ENCODE measurements around the gene C20orf96.

Gene C20orf96

DNA sequence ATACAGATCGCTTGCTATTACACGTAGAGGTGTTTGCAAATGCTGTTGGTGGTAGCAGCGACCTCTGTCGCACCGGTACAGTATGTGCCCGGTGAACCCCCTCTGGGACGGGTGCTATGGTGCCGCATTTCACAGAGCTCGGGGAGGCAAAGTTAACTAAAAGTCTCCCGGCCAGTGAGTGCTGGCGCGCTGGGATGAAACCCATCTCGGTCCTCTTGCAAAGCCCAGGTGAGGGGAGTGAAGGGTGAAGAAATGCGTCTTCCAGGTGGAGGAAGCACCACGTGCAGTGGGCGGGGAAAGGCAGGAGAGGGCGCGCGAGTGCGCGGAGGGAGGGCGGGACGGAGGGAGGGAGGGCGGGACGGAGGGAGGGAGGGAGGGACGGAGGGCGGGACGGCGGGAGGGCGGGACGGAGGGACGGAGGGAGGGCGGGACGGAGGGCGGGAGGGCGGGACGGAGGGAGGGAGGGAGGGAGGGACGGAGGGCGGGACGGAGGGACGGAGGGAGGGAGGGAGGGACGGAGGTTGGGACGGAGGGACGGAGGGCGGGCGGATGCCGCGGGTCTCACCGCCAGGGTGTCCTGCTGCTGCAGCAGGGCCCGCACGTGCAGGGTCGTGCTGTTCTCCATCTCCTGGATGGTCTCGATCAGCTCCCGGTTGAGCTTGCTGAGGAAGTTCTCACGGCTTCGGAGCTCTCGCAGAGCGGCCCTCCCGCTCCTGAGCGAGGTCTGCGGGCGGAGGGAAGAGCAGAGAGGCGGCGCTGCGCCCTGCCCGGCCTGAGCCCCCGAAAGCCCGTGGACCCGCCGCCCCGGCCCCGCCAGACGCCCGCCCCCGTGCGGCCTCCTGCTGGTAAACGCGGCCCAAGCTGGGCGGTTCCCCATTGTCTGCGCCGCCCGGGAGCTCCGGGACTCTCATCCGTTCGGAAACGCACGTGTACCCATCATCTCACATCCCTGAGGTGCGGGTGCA is 11.7 kb downstream of the C20orf96 start:
- no peak for DNase-seq (ENCODE audit: low read depth)
- H3K4me3 ChIP-seq (ENCODE audit: low read depth, low read length) = no peak overlapping the region
- TF ChIP-seq POLR2A (IDR thresholded peaks at IDR 0.05; ENCODE audit: extremely low read depth, insufficient read length) (no peak), MAX (IDR thresholded peaks at IDR 0.05; ENCODE audit: low read depth, low read length) (no peak), MYC (IDR thresholded peaks at IDR 0.05; ENCODE audit: low read depth, low read length) (no peak)
- TF ChIP-seq, protein P1, sequence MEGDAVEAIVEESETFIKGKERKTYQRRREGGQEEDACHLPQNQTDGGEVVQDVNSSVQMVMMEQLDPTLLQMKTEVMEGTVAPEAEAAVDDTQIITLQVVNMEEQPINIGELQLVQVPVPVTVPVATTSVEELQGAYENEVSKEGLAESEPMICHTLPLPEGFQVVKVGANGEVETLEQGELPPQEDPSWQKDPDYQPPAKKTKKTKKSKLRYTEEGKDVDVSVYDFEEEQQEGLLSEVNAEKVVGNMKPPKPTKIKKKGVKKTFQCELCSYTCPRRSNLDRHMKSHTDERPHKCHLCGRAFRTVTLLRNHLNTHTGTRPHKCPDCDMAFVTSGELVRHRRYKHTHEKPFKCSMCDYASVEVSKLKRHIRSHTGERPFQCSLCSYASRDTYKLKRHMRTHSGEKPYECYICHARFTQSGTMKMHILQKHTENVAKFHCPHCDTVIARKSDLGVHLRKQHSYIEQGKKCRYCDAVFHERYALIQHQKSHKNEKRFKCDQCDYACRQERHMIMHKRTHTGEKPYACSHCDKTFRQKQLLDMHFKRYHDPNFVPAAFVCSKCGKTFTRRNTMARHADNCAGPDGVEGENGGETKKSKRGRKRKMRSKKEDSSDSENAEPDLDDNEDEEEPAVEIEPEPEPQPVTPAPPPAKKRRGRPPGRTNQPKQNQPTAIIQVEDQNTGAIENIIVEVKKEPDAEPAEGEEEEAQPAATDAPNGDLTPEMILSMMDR (IDR thresholded peaks at IDR 0.05; ENCODE audit: low read depth, low read length) = no peak

- no peak overlapping the region for H3K4me3 ChIP-seq (ENCODE audit: low read depth, low read length)
- no peak for DNase-seq (ENCODE audit: low read depth)
- no peak for TF ChIP-seq MYC (IDR thresholded peaks at IDR 0.05; ENCODE audit: low read depth, low read length)
- TF ChIP-seq POLR2A (IDR thresholded peaks at IDR 0.05; ENCODE audit: extremely low read depth, insufficient read length) = no peak
- TF ChIP-seq, protein P1 (IDR thresholded peaks at IDR 0.05; ENCODE audit: low read depth, low read length) = no peak
- no peak for TF ChIP-seq MAX (IDR thresholded peaks at IDR 0.05; ENCODE audit: low read depth, low read length)
Measured at GRCh38 chr20:278181-278580, 12.4 kb downstream of the C20orf96 start.

DNA sequence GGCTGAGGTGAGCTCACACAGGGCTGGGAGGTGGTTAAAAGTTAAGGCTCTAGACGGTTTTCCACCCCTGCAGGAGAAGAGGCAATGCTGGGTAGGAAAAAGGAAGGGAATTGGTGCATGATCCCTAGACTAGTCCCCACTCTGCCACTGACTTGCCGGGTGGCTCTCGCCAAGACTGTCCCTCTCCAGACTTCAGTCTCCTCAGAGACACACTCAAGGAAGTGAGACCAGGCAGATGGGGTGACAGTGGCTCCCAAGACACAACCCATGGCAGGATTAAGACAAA is 13.1 kb downstream of the C20orf96 start:
- H3K4me3 ChIP-seq (ENCODE audit: low read depth, low read length) = no peak overlapping the region
- TF ChIP-seq, protein P1 (IDR thresholded peaks at IDR 0.05; ENCODE audit: low read depth, low read length) = no peak
- no peak for TF ChIP-seq MAX (IDR thresholded peaks at IDR 0.05; ENCODE audit: low read depth, low read length)
- no peak for TF ChIP-seq POLR2A (IDR thresholded peaks at IDR 0.05; ENCODE audit: extremely low read depth, insufficient read length)
- TF ChIP-seq MYC (IDR thresholded peaks at IDR 0.05; ENCODE audit: low read depth, low read length) = no peak
- DNase-seq (ENCODE audit: low read depth) = no peak

GRCh38 chr20:276620-277495 is 13.7 kb downstream of the C20orf96 start:
- TF ChIP-seq MYC (IDR thresholded peaks at IDR 0.05; ENCODE audit: low read depth, low read length) = no peak
- TF ChIP-seq, protein P1 (IDR thresholded peaks at IDR 0.05; ENCODE audit: low read depth, low read length) = no peak
- no peak for TF ChIP-seq POLR2A (IDR thresholded peaks at IDR 0.05; ENCODE audit: extremely low read depth, insufficient read length)
- no peak for TF ChIP-seq MAX (IDR thresholded peaks at IDR 0.05; ENCODE audit: low read depth, low read length)
- DNase-seq (ENCODE audit: low read depth) = no peak
- no peak overlapping the region for H3K4me3 ChIP-seq (ENCODE audit: low read depth, low read length)

DNA sequence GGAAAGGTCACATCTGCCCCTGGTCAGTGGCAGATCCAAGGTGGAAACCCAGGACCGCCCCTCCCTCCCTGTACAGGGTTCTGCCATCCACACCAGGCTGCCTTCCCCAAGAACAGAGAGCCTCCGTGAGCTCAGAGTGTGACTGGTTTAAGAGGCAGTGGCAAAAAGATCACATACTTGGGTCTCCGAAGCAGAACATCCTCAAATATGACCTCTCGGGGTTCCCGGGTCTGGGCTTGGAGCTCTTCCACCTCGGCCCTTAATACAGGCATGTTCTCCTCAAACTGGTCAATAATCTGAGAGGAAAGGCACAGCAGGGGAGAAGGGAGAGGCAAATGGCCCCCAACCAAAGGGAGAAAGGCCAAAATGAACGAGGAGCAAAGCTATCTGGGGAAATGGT is 14.8 kb downstream of the C20orf96 start:
- DNase-seq (ENCODE audit: low read depth) = no peak
- no peak overlapping the region for H3K4me3 ChIP-seq (ENCODE audit: low read depth, low read length)
- TF ChIP-seq MAX (IDR thresholded peaks at IDR 0.05; ENCODE audit: low read depth, low read length) = no peak

GRCh38 chr20:273884-274283 is 16.7 kb downstream of the C20orf96 start:
- no peak overlapping the region for H3K4me3 ChIP-seq (ENCODE audit: low read depth, low read length)
- TF ChIP-seq POLR2A (IDR thresholded peaks at IDR 0.05; ENCODE audit: extremely low read depth, insufficient read length) = no peak
- TF ChIP-seq, protein P1 (IDR thresholded peaks at IDR 0.05; ENCODE audit: low read depth, low read length) = no peak
- TF ChIP-seq MYC (IDR thresholded peaks at IDR 0.05; ENCODE audit: low read depth, low read length) = no peak
- no peak for TF ChIP-seq MAX (IDR thresholded peaks at IDR 0.05; ENCODE audit: low read depth, low read length)
- DNase-seq (ENCODE audit: low read depth) = no peak
